Fibroblast of lung (primary cell): ENCODE results near the gene HAPSTR1. TPM values are rescaled to one million over a fixed set of nuclear protein-coding genes. Genes with fewer than 3 reads are reported as not detected.

Experiments used
- DNase-seq, 2 donors: peaks; one replicate each; pipeline versions ENCODE4 v3.0.0 to v3.0.0-alpha.2; 2010; ENCODE audit warnings: low read depth in 2 of 2
- H2AFZ ChIP-seq: 2 replicates; pipeline ENCODE4 v1.5.1; 2012; ENCODE audit warnings: low read length, control low read depth, inconsistent platforms
- H3K27ac ChIP-seq: 2 replicates; pipeline ENCODE4 v1.5.1; 2011; ENCODE audit warnings: low read length, control low read depth; ENCODE audit not compliant: insufficient read depth
- H3K27me3 ChIP-seq: 2 replicates; pipeline ENCODE4 v1.5.1; 2011; ENCODE audit warnings: mild to moderate bottlenecking, low read length; ENCODE audit not compliant: control insufficient read depth, insufficient read depth
- H3K36me3 ChIP-seq: 2 replicates; pipeline ENCODE4 v1.5.1; 2011; ENCODE audit warnings: low read length; ENCODE audit not compliant: control insufficient read depth, insufficient read depth
- H3K4me1 ChIP-seq: 2 replicates; pipeline ENCODE4 v1.5.1; 2011; ENCODE audit warnings: low read length; ENCODE audit not compliant: control insufficient read depth, insufficient read depth; ENCODE audit errors: extremely low read depth
- H3K4me2 ChIP-seq: 2 replicates; pipeline ENCODE4 v1.5.1; 2011; ENCODE audit warnings: low read length, control low read depth; ENCODE audit not compliant: insufficient read depth; ENCODE audit errors: extremely low read depth
- H3K4me3 ChIP-seq, 4 experiments: fragments of 200-600 bp in 1 of 4; sonication (generic) in 1 of 4; replicated peaks in 1 of 4; 2 replicates each; pipeline ENCODE4 v1.5.1; 2011 to 2016; ENCODE audit warnings: low read length in 4 of 4, low read depth in 3 of 4, mild to moderate bottlenecking in 3 of 4, control low read depth in 2 of 4, inconsistent platforms in 1 of 4, mixed read lengths in 1 of 4; ENCODE audit not compliant: insufficient read depth in 1 of 4; ENCODE audit errors: control extremely low read depth in 1 of 4
- H3K79me2 ChIP-seq: 2 replicates; pipeline ENCODE4 v1.5.1; 2012; ENCODE audit warnings: mild to moderate bottlenecking, low read length, inconsistent platforms; ENCODE audit not compliant: control insufficient read depth, insufficient read depth
- H3K9ac ChIP-seq: 2 replicates; pipeline ENCODE4 v1.5.1; 2011; ENCODE audit warnings: mild to moderate bottlenecking, low read length, control low read depth; ENCODE audit not compliant: insufficient read depth
- H3K9me3 ChIP-seq: 2 replicates; pipeline ENCODE4 v1.5.1; 2012; ENCODE audit warnings: low read depth, low read length; ENCODE audit not compliant: control insufficient read depth, insufficient read depth
- H4K20me1 ChIP-seq: 2 replicates; pipeline ENCODE4 v1.5.1; 2011; ENCODE audit warnings: low read length; ENCODE audit not compliant: control insufficient read depth, insufficient read depth; ENCODE audit errors: extremely low read depth
- EZH2 ChIP-seq: IDR thresholded peaks from 2 replicates; pipeline ENCODE4 v1.5.1; 2012; ENCODE audit warnings: low read length, control low read depth, mild to moderate bottlenecking; ENCODE audit errors: missing control alignments
- polyA plus RNA-seq, 2 donors: library from polyadenylated mRNA; depleted of rRNA in 1 of 2; stranded (reverse) in 1 of 2; unstranded in 1 of 2; fragments of >200 nt; gene quantifications; 2 replicates each; pipeline ENCODE4 v1.2.1, GENCODE V29; 2011 to 2012; ENCODE audit warnings: missing spikeins in 1 of 2
- total RNA-seq: library from RNA; depleted of rRNA; stranded (reverse); fragments of >200 nt; gene quantifications from 2 replicates; pipeline ENCODE4 v1.2.1, GENCODE V29; 2014
- TF ChIP-seq, protein P1 (sequence below), 2 donors: IDR thresholded peaks in 1 of 2; conservative IDR thresholded peaks in 1 of 2; 1 replicate in 1 of 2; 2 replicates in 1 of 2; pipeline ENCODE4 v1.5.1; 2011 to 2012; ENCODE audit warnings: low read length in 2 of 2, control low read depth in 1 of 2, inconsistent platforms in 1 of 2, low read depth in 1 of 2, mild to moderate bottlenecking in 1 of 2

HAPSTR1 gene
- total and polyA plus RNA-seq, 2 donors (not counting 1 experiment from before 2014, with no cell fraction given) = 37.5 to 57.3 TPM

DNA sequence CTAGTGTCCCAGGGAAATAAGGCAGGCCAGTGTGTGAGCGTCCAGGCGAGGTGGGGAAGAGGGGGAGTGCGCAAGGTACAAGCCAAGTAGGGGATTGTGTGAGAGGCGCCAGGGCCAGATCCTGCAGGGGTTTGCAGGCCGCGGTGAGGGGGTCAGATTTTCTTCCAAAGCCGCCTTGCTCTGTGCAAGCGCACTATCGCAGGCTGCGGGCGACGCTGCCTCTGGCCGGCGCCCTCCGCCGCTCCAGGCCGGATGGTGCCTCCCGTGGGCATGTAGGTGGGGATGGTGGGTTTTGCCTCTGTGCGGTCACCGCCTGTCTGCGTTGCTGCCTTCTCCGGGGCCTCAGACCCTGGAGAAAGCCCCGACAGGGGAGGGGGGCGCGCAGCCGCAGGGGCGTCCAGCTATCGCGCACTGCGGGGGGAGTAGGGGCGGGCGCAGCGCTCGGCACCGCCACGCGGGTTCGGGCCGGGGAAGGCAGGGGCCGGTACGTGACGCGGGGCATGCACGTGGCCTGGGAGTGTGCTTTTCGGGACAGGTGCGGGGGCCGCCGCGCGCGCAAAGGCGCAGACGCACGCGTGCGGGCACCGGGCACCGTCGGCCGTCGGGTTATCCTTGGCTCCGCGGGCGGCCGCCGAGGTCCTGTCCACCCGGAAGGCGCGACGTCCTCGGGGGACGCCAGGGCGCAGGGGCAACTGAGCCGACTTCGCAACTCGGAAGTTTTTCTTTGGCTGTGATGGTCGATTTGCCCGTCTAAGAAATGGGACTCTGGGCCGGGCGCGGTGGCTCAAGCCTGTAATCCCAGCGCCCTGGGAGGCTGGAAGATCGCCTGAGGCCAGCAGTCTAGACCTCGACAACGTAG is 1.1 kb upstream of the HAPSTR1 start:
- Histone ChIP-seq H3K79me2 (peaks cover 36% of the 10 kb centered on the region), H3K4me2 (peak overlapping the region; percentile 95), H3K9me3 (no peaks in the 10 kb centered on the region), H3K4me3 (peak overlapping the region; percentile 54 to 72 (median 68)), H3K27me3 (no peaks in the 10 kb centered on the region), H2AFZ (peak overlapping the region; percentile 55), H3K27ac (peak overlapping the region; percentile 88), H4K20me1 (no peaks in the 10 kb centered on the region), H3K4me1 (peaks cover 2% of the 10 kb centered on the region), H3K36me3 (peaks cover 2% of the 10 kb centered on the region), H3K9ac (peak overlapping the region; percentile 65)
- TF ChIP-seq, protein P1, sequence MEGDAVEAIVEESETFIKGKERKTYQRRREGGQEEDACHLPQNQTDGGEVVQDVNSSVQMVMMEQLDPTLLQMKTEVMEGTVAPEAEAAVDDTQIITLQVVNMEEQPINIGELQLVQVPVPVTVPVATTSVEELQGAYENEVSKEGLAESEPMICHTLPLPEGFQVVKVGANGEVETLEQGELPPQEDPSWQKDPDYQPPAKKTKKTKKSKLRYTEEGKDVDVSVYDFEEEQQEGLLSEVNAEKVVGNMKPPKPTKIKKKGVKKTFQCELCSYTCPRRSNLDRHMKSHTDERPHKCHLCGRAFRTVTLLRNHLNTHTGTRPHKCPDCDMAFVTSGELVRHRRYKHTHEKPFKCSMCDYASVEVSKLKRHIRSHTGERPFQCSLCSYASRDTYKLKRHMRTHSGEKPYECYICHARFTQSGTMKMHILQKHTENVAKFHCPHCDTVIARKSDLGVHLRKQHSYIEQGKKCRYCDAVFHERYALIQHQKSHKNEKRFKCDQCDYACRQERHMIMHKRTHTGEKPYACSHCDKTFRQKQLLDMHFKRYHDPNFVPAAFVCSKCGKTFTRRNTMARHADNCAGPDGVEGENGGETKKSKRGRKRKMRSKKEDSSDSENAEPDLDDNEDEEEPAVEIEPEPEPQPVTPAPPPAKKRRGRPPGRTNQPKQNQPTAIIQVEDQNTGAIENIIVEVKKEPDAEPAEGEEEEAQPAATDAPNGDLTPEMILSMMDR (conservative IDR thresholded peaks at IDR 0.05 in 1 of 2, IDR thresholded peaks at IDR 0.05 in 1 of 2; ENCODE audit: low read depth in 1 of 2, low read length in 2 of 2) = no peak
- TF ChIP-seq EZH2 = no peak
- peak in 1 of 2 donors; percentile 37 for DNase-seq

DNA sequence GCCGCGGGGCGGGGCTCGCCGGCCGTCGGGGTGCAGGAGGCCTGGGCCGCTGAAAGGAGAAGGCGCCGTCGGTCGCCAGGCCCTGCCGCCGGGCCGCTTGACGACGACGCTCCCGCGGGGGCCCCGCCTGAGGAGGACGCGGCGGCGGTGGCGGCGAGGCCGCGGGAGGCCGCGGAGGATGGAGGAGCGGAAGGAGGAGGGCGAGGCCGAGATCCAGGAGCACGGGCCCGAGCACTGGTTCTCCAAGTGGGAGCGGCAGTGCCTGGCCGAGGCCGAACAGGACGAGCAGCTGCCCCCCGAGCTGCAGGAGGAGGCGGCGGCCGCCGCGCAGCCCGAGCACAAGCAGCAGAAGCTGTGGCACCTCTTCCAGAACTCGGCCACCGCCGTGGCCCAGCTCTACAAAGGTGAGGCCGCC is 430 bp downstream of the HAPSTR1 start:
- Histone ChIP-seq H3K4me3 (peak overlapping the region; percentile 62 to 98 (median 86)), H3K4me1 (peaks cover 4% of the 10 kb centered on the region), H3K9ac (peak overlapping the region; percentile 95), H3K79me2 (peaks cover 52% of the 10 kb centered on the region), H3K4me2 (no peak overlapping the region), H3K27ac (peak overlapping the region; percentile 93), H4K20me1 (peaks cover 4% of the 10 kb centered on the region), H3K27me3 (no peaks in the 10 kb centered on the region), H2AFZ (no peak overlapping the region), H3K9me3 (no peaks in the 10 kb centered on the region), H3K36me3 (peaks cover 5% of the 10 kb centered on the region)
- TF ChIP-seq EZH2 = no peak
- TF ChIP-seq, protein P1 (conservative IDR thresholded peaks at IDR 0.05 in 1 of 2, IDR thresholded peaks at IDR 0.05 in 1 of 2; ENCODE audit: low read depth in 1 of 2, low read length in 2 of 2) = no peak
- no peak for DNase-seq

DNA sequence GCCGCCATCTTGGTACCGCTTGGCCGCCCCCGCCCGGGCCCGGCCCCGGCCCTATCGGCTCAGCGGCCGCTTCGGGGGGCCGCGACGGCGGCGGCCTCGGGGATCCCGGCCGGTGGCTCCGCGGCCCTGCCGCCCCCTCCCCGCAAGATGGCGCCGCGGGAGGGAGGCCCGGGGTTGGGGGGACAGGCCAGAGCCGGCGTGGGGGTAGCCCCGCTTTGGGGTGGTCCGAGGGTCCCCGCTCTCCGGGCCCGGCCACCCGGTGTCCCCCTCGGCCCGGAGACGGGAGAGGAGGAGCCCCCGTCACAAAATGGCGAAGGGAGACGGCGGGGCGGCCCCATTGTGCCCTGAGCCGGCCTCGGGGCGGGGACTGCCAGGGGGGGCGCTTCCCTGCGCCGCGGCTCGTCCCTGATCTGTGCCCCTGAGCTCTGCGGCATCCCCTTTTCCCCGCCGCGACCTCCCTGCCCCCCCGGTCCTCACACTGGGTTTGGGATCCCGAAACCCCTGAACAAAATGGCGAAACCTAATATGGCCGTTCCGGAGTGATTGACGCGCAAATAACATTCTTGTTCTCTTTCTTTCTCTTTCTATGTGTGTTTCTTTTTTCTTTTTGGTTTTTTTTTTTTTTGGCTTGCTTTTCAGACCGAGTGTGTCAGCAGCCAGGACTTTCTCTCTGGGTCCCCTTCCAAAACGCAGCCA is 986 bp downstream of the HAPSTR1 start:
- peaks cover 7% of the 10 kb centered on the region for H3K4me1 ChIP-seq
- peak overlapping the region; percentile 76 to 98 (median 96) for H3K4me3 ChIP-seq
- TF ChIP-seq, protein P1 (conservative IDR thresholded peaks at IDR 0.05 in 1 of 2, IDR thresholded peaks at IDR 0.05 in 1 of 2; ENCODE audit: low read depth in 1 of 2, low read length in 2 of 2) = no peak
- no peak for TF ChIP-seq EZH2
- peak overlapping the region; percentile 72 for H3K4me2 ChIP-seq
- no peaks in the 10 kb centered on the region for H3K9me3 ChIP-seq
- H3K27ac ChIP-seq = peak overlapping the region; percentile 93
- no peaks in the 10 kb centered on the region for H3K27me3 ChIP-seq
- no peak for DNase-seq
- H3K9ac ChIP-seq = peak overlapping the region; percentile 95
- peaks cover 5% of the 10 kb centered on the region for H3K36me3 ChIP-seq
- H4K20me1 ChIP-seq = peaks cover 4% of the 10 kb centered on the region
- no peak overlapping the region for H2AFZ ChIP-seq
- peaks cover 57% of the 10 kb centered on the region for H3K79me2 ChIP-seq
